GM18499 (cell line): ENCODE results near the gene CANT1.
"Not testable (repeated sequence)": the region's sequence is repeated elsewhere in the genome, so short reads cannot be mapped to it uniquely, and the experiment has no call there.

Experiments
- ATAC-seq: cut with Tn5 transposase; IDR thresholded peaks from one replicate; pipeline ENCODE4 v1.9.1; 2021; ENCODE audit warnings: moderate number of reproducible peaks; ENCODE audit not compliant: insufficient read depth, unreplicated experiment

Gene CANT1

GRCh38 chr17:79028496-79029326, 19.1 kb upstream of the CANT1 start:
- ATAC-seq = no peak

GRCh38 chr17:79027925-79028491, 18.4 kb upstream of the CANT1 start:
- no peak for ATAC-seq

- ATAC-seq = no peak
These were observed 17.8 kb upstream of the CANT1 start for GRCh38 chr17:79027274-79027924.

- ATAC-seq = no peak
These were observed 17.1 kb upstream of the CANT1 start for GRCh38 chr17:79026376-79027273.

- no peak for ATAC-seq
These were observed 15.6 kb upstream of the CANT1 start for GRCh38 chr17:79024901-79025737.

- no peak for ATAC-seq
These were observed 14.6 kb upstream of the CANT1 start, which contains the start of gene C1QTNF1 for GRCh38 chr17:79023886-79024771. Gene C1QTNF1 (plus strand): TSS chr17:79024169. CDS start chr17:79043969, 19,800 bp downstream.

- no peak for ATAC-seq
These were observed 13.7 kb upstream of the CANT1 start for GRCh38 chr17:79023180-79023705.

GRCh38 chr17:79022507-79022991, 13.0 kb upstream of the CANT1 start:
- no peak for ATAC-seq

GRCh38 chr17:79021929-79022328, 12.4 kb upstream of the CANT1 start:
- not testable (repeated sequence) for ATAC-seq

GRCh38 chr17:79020631-79021301, 11.2 kb upstream of the CANT1 start:
- no peak for ATAC-seq

- no peak for ATAC-seq
These were observed 10.3 kb upstream of the CANT1 start for GRCh38 chr17:79019632-79020584.

- no peak for ATAC-seq
These were observed 9.7 kb upstream of the CANT1 start for GRCh38 chr17:79019261-79019631.

GRCh38 chr17:79018370-79018695, 8.8 kb upstream of the CANT1 start:
- ATAC-seq = no peak

- ATAC-seq = no peak
These were observed 8.2 kb upstream of the CANT1 start for GRCh38 chr17:79017546-79018369.

GRCh38 chr17:79014158-79014758, 4.7 kb upstream of the CANT1 start:
- no peak for ATAC-seq
